ENCODE data around the gene COG2.

DNA sequence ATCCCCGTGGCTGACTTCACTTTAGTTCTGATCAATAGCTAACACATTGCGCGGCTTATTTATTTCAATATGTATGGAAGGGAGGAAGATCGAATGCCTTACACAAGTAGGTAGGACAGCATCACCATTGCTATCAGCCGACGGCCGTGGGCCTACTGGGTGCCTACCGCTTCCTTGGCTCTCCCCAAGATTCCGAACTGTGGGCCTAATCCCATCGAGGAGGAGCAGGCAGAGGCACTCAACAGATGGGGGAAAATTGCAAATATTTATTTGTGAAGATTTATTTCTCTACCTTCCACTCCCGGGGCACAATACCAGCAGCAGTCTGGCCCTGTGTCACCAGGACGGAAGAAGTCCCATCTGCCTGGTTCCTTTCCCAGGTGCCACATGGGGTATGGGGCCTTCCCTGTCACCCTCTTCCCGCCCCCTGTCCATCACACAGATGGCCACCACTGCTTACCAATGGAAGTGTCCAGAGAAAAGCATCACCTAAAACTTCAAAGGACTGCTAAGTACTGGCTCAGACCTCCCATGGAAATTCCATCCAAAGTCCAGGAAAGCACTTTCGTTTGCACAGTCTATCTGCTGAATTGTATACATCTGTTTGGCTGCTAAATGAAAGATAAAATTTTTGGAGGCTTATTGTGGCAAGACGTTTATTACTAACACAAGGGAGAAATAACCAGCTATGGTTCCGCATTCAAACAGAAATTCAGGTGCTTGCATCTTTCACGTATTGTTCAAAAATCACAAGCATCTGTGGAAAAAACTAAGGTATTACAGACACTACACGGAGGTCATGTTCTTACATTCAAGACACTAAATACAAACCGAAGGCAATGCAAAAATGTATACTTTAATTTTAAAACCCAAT lies 59.9 kb downstream of the COG2 start:
- TF ChIP-seq, protein P1, sequence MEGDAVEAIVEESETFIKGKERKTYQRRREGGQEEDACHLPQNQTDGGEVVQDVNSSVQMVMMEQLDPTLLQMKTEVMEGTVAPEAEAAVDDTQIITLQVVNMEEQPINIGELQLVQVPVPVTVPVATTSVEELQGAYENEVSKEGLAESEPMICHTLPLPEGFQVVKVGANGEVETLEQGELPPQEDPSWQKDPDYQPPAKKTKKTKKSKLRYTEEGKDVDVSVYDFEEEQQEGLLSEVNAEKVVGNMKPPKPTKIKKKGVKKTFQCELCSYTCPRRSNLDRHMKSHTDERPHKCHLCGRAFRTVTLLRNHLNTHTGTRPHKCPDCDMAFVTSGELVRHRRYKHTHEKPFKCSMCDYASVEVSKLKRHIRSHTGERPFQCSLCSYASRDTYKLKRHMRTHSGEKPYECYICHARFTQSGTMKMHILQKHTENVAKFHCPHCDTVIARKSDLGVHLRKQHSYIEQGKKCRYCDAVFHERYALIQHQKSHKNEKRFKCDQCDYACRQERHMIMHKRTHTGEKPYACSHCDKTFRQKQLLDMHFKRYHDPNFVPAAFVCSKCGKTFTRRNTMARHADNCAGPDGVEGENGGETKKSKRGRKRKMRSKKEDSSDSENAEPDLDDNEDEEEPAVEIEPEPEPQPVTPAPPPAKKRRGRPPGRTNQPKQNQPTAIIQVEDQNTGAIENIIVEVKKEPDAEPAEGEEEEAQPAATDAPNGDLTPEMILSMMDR (IDR thresholded peaks at IDR 0.05), result no peak
- TF ChIP-seq POLR2A (IDR thresholded peaks at IDR 0.05), result no peak
